Measurements from ENCODE around the gene MRPL1.
"Not testable (repeated sequence)": the region's sequence is repeated elsewhere in the genome, so short reads cannot be mapped to it uniquely, and the experiment has no call there.

- TF ChIP-seq POLR2A (IDR thresholded peaks at IDR 0.05; ENCODE audit: low read depth, low read length); POLR2AphosphoS5 (IDR thresholded peaks at IDR 0.05; ENCODE audit: insufficient read depth, low read depth, low read length); CTCF (IDR thresholded peaks at IDR 0.05; ENCODE audit: extremely low read depth in 1 of 2, insufficient read depth in 1 of 2, low read depth in 1 of 2, low read length in 2 of 2): not testable (repeated sequence)
Measured at GRCh38 chr4:77863341-77863740, 711 bp downstream of the MRPL1 start.

Data from endothelial cell of umbilical vein (primary cell).